Neural cell (in vitro differentiated cells): Measurements from ENCODE around the gene STK32B.

Experiments used
- CTCF ChIP-seq: fragments of 450-650 bp; IDR thresholded peaks from 2 replicates; pipeline ENCODE4 v1.5.1; 2014; ENCODE audit warnings: antibody characterized with exemption, mild to moderate bottlenecking, moderate library complexity; ENCODE audit not compliant: poor library complexity, severe bottlenecking
- EP300 ChIP-seq: fragments of 450-650 bp; conservative IDR thresholded peaks from 2 replicates; pipeline ENCODE4 v1.6.1; 2014; ENCODE audit warnings: antibody characterized with exemption, mild to moderate bottlenecking, moderate library complexity; ENCODE audit not compliant: poor library complexity, severe bottlenecking
- EZH2 ChIP-seq: fragments of 200-600, 300-800 bp; shearing (Covaris generic), sonication (generic); IDR thresholded peaks from 2 replicates; pipeline ENCODE4 v1.6.1; 2014; ENCODE audit warnings: antibody characterized with exemption, low read length, borderline replicate concordance, mild to moderate bottlenecking; ENCODE audit not compliant: insufficient read depth, poor library complexity, severe bottlenecking
- POLR2AphosphoS5 ChIP-seq: IDR thresholded peaks from 2 replicates; pipeline ENCODE4 v1.6.1; 2012
- RAD21 ChIP-seq: fragments of 450-650 bp; conservative IDR thresholded peaks from 2 replicates; pipeline ENCODE4 v1.6.1; 2014; ENCODE audit warnings: antibody characterized with exemption, mild to moderate bottlenecking, moderate library complexity
- SMC3 ChIP-seq: fragments of 450-650 bp; conservative IDR thresholded peaks from 2 replicates; pipeline ENCODE4 v1.6.1; 2014; ENCODE audit warnings: antibody characterized with exemption, mild to moderate bottlenecking, moderate library complexity; ENCODE audit not compliant: poor library complexity
- TF ChIP-seq, protein P1 (sequence below): IDR thresholded peaks from 2 replicates; pipeline ENCODE4 v1.6.1; 2012; ENCODE audit warnings: borderline replicate concordance

DNA sequence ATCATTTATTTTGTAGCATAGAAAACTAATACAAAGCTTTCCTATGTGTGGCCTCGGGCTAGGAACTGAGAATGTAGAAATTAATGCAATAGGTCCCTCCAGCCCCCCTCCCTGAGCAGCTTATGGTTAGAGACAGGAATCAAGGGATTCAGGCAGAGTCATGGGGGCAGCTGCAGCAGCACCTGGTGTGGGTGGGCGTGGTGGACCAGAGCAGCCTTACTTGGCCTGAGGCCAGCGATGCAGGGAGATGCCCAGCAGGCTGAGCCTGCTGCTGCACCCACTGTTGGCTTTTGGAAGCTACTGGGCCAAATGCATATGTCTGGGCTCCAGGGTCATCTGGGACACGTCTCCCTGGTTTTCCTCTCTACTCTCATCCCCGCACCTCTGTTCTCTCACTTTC lies 74.0 kb downstream of the STK32B start:
- TF ChIP-seq CTCF, result no peak
- TF ChIP-seq EP300, result no peak
- no peak for TF ChIP-seq EZH2
- no peak for TF ChIP-seq POLR2AphosphoS5
- TF ChIP-seq SMC3, result no peak
- no peak for TF ChIP-seq RAD21
- TF ChIP-seq, protein P1, sequence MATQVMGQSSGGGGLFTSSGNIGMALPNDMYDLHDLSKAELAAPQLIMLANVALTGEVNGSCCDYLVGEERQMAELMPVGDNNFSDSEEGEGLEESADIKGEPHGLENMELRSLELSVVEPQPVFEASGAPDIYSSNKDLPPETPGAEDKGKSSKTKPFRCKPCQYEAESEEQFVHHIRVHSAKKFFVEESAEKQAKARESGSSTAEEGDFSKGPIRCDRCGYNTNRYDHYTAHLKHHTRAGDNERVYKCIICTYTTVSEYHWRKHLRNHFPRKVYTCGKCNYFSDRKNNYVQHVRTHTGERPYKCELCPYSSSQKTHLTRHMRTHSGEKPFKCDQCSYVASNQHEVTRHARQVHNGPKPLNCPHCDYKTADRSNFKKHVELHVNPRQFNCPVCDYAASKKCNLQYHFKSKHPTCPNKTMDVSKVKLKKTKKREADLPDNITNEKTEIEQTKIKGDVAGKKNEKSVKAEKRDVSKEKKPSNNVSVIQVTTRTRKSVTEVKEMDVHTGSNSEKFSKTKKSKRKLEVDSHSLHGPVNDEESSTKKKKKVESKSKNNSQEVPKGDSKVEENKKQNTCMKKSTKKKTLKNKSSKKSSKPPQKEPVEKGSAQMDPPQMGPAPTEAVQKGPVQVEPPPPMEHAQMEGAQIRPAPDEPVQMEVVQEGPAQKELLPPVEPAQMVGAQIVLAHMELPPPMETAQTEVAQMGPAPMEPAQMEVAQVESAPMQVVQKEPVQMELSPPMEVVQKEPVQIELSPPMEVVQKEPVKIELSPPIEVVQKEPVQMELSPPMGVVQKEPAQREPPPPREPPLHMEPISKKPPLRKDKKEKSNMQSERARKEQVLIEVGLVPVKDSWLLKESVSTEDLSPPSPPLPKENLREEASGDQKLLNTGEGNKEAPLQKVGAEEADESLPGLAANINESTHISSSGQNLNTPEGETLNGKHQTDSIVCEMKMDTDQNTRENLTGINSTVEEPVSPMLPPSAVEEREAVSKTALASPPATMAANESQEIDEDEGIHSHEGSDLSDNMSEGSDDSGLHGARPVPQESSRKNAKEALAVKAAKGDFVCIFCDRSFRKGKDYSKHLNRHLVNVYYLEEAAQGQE, result no peak
